ENCODE results near the gene ERN1. TPM values are rescaled to one million over a fixed set of nuclear protein-coding genes. Genes with fewer than 3 reads are reported as not detected.

ERN1 gene
- total RNA-seq, 3 donors from 2014 or later = 18.4 to 27.1 (median 21.7) TPM

- no peak overlapping the region for H3K4me3 ChIP-seq
- intact Hi-C loops (cut with DNase I, micrococcal nuclease) = loop anchor here in 1 of 2 donors (5.0 kb wide), 1 partner anchor 114 kb away; the partner anchor contains the start of gene TEX2
- DNase-seq (no peak), ATAC-seq (no peak)
- no peaks in the 10 kb centered on the region for H3K36me3 ChIP-seq (ENCODE audit: low read depth)
- no peaks in the 10 kb centered on the region for H3K4me1 ChIP-seq (ENCODE audit: low read depth)
- no peaks in the 10 kb centered on the region for H3K9me3 ChIP-seq
- TF ChIP-seq CTCF (IDR thresholded peaks at IDR 0.05) = no peak
Measured at GRCh38 chr17:64148699-64149098, 18.8 kb upstream of the ERN1 start.

DNA sequence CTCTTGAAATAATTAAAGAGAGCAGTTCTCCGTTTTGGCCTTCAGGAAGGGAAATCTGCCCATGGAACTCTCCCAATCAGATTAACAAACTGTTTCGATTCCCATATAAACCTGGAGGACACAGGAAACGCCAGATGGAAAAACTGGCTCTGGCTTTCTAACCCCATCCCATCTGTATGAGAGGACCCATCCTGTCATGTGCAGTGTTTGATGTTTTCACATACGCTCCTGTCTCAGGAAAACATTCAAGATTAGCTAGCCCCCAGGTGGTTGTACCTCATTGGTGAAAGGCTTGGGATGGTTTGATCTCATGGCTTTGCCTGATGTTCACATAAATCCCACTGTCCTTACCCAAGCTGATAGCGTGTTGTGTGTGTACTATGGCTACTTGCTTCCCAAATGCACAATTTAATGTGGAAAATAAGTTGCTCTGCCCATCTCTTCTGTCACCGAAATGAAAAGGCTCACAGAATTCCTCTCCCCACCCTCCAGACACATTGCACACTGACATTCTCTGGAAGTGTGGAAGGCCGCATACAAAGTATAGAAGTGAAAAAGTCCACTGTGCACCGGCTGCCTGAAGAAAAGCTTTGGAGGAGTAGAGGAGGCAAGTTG lies 18.2 kb upstream of the ERN1 start:
- ATAC-seq = no peak
- no peak for TF ChIP-seq CTCF (IDR thresholded peaks at IDR 0.05)

GRCh38 chr17:64147110-64148016 lies 17.4 kb upstream of the ERN1 start:
- no peaks in the 10 kb centered on the region for H3K4me1 ChIP-seq (ENCODE audit: low read depth)
- no peaks in the 10 kb centered on the region for H3K9me3 ChIP-seq
- H3K4me3 ChIP-seq = no peak overlapping the region
- H3K36me3 ChIP-seq (ENCODE audit: low read depth) = no peaks in the 10 kb centered on the region
- intact Hi-C loops (cut with DNase I, micrococcal nuclease) = loop anchor here in 1 of 2 donors (5.0 kb wide), 1 partner anchor 115 kb away; the partner anchor contains the start of gene TEX2
- TF ChIP-seq CTCF (IDR thresholded peaks at IDR 0.05) = no peak
- DNase-seq (no peak), ATAC-seq (no peak)

More for the DNA sequence above, 18.2 kb upstream of the ERN1 start:
- Histone ChIP-seq H3K9me3 (no peaks in the 10 kb centered on the region), H3K4me3 (no peak overlapping the region), H3K36me3 (ENCODE audit: low read depth) (no peaks in the 10 kb centered on the region), H3K4me1 (ENCODE audit: low read depth) (no peaks in the 10 kb centered on the region)
- no peak for DNase-seq
- intact Hi-C loops (cut with DNase I, micrococcal nuclease) = loop anchor here in 1 of 2 donors (5.0 kb wide), 1 partner anchor 114 kb away; the partner anchor contains the start of gene TEX2

DNA sequence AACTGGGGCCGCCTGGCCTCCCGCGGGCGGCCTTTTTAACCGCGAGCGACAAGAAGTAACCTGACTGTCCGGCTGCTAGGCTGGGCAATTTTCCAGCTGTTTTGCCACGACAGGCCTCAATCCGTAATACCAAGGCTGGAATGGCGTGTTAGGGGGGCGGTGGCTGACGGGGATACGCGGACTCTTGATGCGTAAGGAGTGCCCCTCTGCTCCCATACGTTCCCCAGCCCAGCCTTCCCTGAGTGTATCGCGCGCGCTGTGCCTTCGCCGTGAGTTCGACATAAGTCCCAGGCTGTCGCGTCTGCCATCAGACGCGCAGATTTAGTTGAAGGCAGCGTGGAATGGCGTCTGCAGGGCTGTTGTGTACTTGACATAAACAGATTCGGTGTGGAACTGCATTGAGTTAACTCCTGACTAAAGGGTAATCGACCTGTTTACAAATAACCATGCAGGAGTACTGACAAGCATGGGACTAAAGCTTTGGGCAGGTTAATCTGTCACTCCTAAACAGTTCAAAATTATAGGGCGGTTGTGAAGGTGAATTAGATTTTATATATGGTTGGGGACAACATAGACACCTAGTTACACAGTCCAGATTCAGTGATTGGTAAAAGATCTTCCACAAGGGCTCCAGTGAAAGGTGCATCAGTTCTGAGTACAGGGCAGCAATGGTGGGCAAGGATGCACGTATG lies 16.6 kb upstream of the ERN1 start:
- Histone ChIP-seq H3K4me3 (peak overlapping the region; percentile 68), H3K36me3 (ENCODE audit: low read depth) (no peaks in the 10 kb centered on the region), H3K9me3 (no peaks in the 10 kb centered on the region), H3K4me1 (ENCODE audit: low read depth) (no peaks in the 10 kb centered on the region)
- DNase-seq = peak; percentile 67 to 76 (median 72)
- intact Hi-C loops (cut with DNase I, micrococcal nuclease) = loop anchor here in 1 of 2 donors (5.0 kb wide), 1 partner anchor 116 kb away; the partner anchor contains the start of gene TEX2
- peak; percentile 42 for ATAC-seq
- no peak for TF ChIP-seq CTCF (IDR thresholded peaks at IDR 0.05)

DNA sequence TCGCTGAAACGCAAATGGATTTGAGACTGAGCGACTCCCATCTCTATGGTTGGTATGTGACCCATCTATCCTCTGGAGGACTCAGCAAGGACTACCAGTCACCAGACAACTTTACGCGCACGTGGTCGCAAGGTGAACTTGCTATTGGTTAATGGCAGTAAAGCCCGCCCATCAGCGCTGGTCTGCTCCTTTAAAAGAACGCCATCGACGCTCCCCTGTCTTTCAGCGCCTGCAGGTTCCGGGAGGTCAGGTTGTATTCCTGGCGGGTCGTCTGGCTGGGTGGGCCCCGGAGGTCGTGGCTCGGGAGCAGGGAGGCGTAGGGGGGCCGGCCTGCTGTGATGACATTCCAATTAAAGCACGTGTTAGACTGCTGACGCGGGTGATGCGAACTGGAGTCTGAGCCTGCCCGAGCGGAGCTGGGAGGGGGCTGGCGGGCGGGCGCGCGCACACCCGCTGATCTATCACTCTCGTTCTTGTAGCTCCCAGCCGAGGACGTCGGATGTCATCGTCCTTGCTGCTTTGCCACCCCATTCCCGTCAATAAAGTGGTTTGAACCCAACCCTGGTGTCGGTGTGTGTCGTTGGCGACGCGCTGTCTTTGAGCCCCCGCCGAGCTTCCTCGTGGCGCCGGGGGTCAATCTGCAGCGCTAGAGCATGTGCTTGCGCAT lies 15.9 kb upstream of the ERN1 start:
- intact Hi-C loops (cut with DNase I, micrococcal nuclease) = loop anchor here in 1 of 2 donors (5.0 kb wide), 1 partner anchor 116 kb away; the partner anchor contains the start of gene TEX2
- Histone ChIP-seq H3K9me3 (no peaks in the 10 kb centered on the region), H3K4me3 (peak overlapping the region; percentile 68), H3K4me1 (ENCODE audit: low read depth) (no peaks in the 10 kb centered on the region), H3K36me3 (ENCODE audit: low read depth) (no peaks in the 10 kb centered on the region)
- TF ChIP-seq CTCF (IDR thresholded peaks at IDR 0.05) = no peak
- ATAC-seq (peak; percentile 96), DNase-seq (peak; percentile 93 to 97 (median 97))
